Stimulated activated CD8-positive, alpha-beta memory T cell treated with anti-CD3 and anti-CD28 coated beads, Interleukin-2, amount 100 ng/mL, for 48 hours (primary cell): ENCODE results near the gene PHC2.

Experiments
- DNase-seq, 2 donors: peaks; one replicate each; pipeline ENCODE4 v3.0.0-alpha.2; 2020; ENCODE audit warnings: low read depth in 2 of 2

PHC2 gene

DNA sequence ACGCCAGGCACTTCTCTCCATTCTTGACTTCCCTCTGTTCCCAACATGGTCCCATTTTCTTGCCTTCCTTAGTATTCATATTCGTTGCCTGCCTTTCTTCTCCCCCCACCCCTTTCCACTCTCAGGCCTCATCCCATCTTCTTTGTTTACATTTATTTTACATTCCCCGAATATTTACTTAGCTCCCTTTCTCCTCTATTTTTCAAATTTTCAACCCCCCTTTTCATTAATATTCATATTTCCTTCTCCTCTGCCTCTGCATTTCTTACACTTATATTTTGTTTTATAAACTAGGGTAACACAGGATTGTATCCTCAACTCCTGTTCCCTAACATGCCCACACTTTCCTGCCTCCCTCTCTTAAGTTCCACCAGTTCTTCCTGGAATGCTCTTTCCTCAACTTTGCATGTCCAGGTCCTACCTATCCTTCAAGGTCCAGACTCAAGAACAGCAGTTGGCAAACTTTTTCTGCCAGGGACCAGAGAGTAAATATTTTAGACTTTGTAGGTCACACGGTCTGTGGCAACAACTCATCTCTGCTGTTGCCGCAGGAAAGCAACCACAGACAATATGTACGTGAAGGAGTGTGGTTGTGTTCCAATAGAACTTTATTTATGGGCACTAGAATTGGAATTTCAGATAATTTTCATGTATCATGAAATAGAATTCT lies 80.1 kb downstream of the PHC2 start:
- DNase-seq, result no peak

- peak; percentile 64 to 67 for DNase-seq
These were observed 80.9 kb downstream of the PHC2 start for GRCh38 chr1:33349778-33350610.

DNA sequence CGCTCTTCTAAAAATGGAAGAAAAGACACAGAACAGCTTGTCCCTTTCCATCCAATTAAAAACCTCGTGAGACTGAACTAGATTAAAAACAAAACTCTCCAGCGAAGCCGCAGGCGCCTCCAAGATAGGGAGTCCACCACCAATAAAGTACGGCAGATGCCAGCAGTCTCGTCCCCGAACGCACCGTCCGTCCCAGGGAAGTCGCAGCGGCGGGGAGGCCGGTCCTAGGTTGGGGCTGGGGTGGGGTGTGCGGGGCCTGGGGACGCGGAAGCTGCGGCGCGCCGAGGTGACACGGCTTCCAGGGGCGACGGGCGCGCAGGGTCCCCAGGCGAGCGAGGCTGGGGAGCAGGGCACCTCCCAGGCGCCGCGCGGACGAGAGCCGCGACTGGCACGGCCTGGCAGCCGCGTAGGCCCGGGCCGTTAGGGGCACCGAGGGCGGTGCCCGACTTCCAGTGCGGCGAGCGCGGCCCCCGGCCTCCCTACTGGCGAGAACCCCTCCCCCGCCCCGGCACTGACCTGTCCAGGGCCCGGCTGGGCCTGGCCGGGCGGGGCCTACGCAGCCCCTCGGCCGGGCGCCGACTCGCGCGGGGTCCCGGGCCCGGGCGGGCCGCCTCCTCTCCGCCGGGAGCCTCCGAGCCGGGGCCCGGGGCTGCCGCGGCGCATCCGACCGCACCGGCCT lies 81.7 kb downstream of the PHC2 start:
- DNase-seq, result peak; percentile 28 to 40

GRCh38 chr1:33348676-33349080 lies 82.2 kb downstream of the PHC2 start:
- DNase-seq, result peak; percentile 7 to 14

DNA sequence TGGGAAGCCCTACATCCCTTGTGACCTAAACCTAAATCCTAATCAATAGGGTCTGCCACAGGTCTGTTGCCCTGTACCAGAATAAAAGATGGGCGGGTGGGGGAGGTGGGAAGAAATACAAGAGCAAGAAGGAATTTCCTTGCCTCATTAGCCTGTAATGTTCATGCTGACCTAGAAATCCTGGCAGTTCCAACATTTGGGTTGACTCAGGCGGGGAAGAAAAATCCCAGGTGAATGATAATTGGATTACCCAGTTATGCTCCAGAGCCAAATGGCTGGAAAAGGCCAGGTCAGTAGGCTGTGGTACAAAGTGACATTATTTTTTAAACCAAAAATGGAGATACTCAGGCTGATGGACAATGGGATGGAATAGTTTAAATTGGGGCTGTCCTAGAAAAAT lies 82.7 kb downstream of the PHC2 start:
- no peak for DNase-seq

GRCh38 chr1:33347650-33347992 lies 83.3 kb downstream of the PHC2 start:
- no peak for DNase-seq

GRCh38 chr1:33346927-33347649 lies 83.8 kb downstream of the PHC2 start:
- DNase-seq, result no peak

DNA sequence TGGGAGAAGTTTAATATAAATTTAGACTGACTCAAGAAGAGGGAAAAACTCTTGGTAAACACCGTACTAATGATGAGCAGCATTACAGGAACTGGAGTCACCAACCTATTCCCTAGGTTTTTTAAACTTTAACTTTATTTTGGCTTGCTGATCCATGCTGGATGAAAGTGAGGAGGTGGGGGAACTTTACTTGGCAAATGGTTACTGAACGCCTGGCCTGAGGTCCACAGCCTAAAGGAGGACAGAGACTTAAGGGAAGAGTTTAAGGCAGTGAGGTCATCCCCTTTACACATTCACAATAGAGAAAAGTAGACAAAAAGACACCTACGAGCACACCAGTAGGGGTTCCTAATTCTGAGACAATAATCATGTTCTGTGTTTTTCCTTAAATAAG lies 84.4 kb downstream of the PHC2 start:
- no peak for DNase-seq

DNA sequence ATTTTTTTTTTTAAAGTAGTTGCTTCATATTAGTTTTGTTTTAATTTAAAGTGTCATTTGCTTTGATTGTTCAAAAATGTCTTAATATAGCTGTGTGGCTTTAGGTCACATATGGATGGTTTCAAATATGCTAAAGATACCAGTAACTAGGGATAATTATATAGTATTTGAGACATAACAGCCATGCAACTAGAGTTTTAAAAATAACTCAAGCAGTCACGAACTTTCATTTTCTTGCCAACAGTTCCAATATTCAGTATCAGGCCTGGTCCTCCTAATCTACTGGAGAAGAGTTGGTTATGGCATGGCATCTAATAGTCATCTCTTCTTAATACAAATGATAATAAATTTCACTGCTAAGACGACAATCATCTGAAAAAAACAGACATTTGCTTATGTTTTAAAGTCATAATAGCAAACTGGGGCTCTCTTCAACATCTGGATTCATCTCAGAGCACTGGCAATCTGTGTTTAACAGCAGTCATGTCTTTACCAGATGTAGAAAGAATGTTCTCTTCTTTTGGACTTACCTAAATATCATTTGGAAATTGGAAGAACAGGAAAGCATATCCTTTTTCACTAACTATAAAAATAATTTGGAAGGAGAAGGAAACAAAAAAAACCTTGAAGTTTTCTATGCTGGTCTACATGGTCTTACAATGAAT lies 85.9 kb downstream of the PHC2 start:
- no peak for DNase-seq

- no peak for DNase-seq
These were observed 87.4 kb downstream of the PHC2 start for GRCh38 chr1:33343539-33343938.

DNA sequence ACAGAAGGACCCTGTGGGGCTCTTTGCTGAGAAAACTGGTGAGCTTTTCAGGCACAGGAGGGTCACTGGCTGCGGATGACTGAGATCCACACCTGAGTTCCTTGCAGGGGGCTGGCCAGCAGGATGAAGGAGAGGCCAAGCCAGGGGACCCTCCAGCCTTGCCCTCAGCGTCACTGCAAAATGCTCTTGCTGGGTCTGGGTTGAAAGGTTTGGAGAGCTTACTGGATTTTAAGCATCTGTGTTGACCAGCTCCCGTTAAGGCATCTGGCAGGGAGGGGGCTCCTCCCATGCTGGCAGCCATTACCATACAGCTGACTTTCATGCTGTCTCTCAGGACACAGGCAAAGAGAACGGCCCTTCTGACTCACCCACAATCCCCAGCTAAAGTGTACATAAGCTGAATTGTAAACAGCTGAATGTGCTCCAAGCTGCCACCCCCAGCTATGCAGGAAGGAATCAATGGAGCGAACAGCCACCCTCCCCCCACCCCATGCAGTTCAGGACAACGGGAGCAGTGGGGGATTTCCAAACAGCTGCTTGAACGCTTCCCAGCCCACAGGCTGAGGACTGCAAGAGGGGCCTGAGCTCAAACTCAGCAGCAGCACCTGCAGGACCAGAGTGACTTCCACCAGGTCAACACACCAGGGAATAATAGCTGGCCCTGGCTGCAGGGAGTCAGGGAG lies 88.7 kb downstream of the PHC2 start:
- DNase-seq, result no peak

DNA sequence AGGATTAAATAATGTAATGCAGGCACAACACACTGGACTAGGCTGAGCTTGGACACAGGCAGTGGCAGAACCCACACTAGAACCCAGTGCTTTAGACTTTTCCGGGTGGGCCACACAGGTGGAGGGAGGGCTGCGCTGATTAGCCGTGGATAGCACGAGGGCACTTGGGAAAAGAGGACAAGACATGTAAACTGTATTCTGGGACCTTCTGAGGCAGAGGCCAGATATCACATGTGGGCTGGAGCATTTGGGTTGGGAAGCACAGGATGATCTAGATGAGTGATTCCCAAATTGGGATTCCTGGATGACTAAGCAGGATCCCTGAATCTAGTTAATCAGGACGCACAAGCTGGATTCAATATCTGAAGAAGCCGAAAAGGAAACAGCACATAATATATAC lies 89.7 kb downstream of the PHC2 start:
- no peak for DNase-seq

DNA sequence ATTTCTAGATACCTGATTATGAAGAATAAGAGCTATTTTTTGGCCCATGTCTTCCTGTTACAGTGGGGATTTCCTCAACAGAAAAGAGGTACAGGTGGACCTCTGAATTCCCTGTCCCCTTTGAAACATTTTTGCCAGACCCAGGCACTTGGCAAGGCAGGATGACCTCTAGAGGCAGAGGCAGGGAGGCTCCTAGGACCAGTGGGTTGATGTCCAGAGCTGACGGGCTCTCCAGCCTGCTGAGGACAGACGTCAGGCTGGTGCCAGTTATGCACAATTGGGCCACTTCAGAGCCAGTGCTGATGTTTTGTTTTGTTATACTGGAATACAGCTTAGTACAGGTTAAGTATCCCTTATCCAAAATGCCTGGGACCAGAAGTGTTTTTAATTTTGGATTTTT lies 91.5 kb downstream of the PHC2 start:
- DNase-seq, result no peak

DNA sequence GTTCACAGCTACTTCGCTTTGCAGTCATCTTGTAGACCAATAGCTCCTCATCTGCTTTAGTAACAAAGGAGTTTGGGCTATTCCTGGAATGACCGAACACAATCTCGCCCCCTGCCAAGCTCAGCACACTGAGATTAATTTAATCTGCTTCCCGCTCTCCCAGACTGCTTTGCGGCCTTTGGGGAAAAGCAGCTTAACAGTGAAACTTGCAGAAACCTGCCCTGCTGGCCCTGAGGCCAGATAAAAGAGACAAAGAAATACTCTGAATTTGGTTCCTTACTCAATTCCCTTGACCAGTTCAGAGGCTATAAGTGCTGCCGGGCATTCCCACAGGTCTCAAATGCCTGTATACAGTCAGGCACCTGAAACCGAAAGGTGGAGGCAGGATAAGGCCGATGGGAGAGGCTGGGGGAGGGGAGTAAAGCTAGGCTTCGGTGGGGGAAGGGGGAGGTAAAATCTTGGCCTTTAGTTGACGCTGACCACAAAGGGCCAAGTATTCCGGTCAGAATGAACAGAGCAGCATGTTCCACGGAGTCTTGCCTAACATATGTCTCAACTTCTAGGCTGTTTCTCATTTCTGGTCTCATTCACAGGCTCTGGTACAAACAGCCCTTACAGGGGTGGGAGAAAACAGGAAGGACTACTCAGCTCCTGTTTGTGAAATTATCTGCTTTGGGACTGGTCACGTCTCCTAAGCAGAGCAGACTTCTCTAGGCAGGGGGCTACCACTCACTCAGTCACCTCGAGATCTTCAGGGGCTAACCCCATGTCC lies 92.3 kb downstream of the PHC2 start:
- no peak for DNase-seq

GRCh38 chr1:33338048-33338439 lies 92.9 kb downstream of the PHC2 start:
- DNase-seq, result no peak

GRCh38 chr1:33337441-33337840 lies 93.5 kb downstream of the PHC2 start:
- no peak for DNase-seq

GRCh38 chr1:33336580-33336979 lies 94.3 kb downstream of the PHC2 start:
- no peak for DNase-seq

DNA sequence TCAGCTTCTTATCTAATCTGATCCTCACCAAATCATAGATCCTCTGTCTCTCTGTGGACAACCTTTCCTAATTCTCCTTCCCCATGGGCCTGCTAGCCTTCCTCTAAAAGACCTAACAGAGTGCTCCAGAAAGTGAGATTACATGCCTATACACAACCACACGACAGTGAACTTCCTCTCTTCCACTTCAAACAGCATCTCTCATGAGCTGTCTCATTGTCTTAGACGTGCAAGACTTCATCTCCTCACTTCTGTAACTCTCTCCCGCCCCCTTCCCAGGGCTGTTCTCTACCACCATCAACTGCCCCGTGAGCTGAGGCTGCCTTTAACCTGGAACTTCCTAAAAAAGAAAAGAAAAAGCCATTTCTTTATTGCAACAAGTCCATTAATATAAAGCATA lies 95.9 kb downstream of the PHC2 start:
- DNase-seq, result no peak

- no peak for DNase-seq
These were observed 96.8 kb downstream of the PHC2 start for GRCh38 chr1:33334081-33334552.

- DNase-seq, result no peak
These were observed 98.0 kb downstream of the PHC2 start for GRCh38 chr1:33332881-33333280.
